ENCODE data around the gene DELE1. TPM values are rescaled to one million over a fixed set of nuclear protein-coding genes. Genes with fewer than 3 reads are reported as not detected.

DELE1 gene, protein sequence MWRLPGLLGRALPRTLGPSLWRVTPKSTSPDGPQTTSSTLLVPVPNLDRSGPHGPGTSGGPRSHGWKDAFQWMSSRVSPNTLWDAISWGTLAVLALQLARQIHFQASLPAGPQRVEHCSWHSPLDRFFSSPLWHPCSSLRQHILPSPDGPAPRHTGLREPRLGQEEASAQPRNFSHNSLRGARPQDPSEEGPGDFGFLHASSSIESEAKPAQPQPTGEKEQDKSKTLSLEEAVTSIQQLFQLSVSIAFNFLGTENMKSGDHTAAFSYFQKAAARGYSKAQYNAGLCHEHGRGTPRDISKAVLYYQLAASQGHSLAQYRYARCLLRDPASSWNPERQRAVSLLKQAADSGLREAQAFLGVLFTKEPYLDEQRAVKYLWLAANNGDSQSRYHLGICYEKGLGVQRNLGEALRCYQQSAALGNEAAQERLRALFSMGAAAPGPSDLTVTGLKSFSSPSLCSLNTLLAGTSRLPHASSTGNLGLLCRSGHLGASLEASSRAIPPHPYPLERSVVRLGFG
- total RNA-seq = 10 to 100 TPM; 42.5 to 99.6 (median 59.9) TPM

DNA sequence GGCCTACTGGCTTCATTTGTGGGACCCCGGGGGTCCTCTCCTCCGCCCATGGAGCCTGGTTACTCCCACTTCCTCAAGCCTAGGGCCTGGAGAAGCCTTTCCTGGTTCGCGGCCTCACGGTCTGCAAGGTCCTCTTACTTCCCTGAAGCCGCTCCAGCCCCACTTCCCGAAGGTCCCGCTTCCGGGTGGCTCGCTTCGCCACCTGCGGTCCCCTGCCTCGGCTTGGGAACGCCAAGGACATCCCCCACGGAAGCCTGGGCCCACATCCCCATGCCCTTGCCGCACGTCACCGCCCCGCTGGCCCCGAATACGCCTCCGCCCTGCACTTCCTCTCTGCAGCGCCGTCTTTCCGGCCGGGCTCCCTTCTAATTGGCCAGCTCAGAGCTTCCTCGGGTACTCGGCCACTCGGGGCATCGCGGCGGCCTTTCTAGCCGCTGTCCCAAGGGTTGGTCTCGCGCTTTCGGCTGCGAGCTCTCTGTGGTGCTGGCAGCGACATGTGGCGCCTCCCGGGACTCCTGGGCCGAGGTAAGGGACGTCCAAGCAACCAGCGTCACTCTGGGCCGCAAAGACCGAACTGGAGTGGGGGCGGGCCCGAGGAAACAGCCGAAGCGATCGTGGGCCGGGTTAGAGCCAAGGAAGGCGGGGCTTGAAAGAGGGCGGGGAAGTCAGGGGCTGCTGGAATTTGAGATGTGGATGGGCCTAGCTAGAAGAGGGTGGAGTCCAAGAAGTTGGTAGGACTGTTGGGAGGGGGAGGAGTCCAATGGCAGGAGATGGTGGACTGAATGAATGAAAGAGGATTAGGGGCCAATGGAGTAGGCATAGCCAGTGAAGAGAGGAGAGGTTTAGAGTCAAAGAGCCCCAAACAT, at the start of gene DELE1:
DELE1 (plus strand) TSS at position 424 of the 866 bp plus-strand sequence; CDS start at position 495, 71 bp downstream.
- under 1% methylated on average over 44 of the region's 53 CpGs for WGBS
- TF ChIP-seq POLR2A (IDR thresholded peaks at IDR 0.05) (peak; percentile 58 to 73), CTCF (IDR thresholded peaks at IDR 0.05) (no peak), POLR2AphosphoS5 (IDR thresholded peaks at IDR 0.05) (peak; percentile 53 to 75 (median 72)), EP300 (IDR thresholded peaks at IDR 0.05) (no peak)
- peaks cover 20% of the 10 kb centered on the region for H3K4me1 ChIP-seq
- peak within 1 kb of the TSS; percentile 76 for H3K4me3 ChIP-seq
- H3K9me3 ChIP-seq = no peaks in the 10 kb centered on the region
- H3K27me3 ChIP-seq = no peaks in the 10 kb centered on the region
- DNase-seq (ENCODE audit: low spot score in 2 of 2) = peak; percentile 98
- peaks cover 33% of the 10 kb centered on the region for H3K36me3 ChIP-seq
- peak within 1 kb of the TSS; percentile 95 for H3K27ac ChIP-seq

DNA sequence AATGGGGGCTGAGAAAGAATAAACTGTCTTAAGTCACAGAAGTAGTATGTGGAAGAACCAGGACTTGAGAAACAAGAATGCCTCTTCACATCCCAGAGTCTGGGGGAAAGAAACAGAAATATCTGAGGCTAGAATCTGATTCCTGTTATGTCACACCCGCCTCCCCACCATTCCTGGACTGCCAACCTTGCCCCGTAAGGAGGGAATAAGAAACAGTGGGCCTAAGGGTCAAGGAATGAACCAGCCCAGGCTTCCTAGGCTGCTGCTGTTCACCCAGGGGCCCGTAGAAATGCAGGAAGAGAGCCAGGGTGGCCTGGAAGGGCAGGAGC, 49.8 kb upstream of the DELE1 start:
- Histone ChIP-seq H3K4me3 (peak overlapping the region; percentile 80), H3K27me3 (peaks cover 46% of the 10 kb centered on the region), H3K4me1 (peaks cover 70% of the 10 kb centered on the region), H3K36me3 (peaks cover 3% of the 10 kb centered on the region), H3K9me3 (no peaks in the 10 kb centered on the region), H3K27ac (peak overlapping the region; percentile 48)
- TF ChIP-seq EP300 (IDR thresholded peaks at IDR 0.05) (no peak), POLR2A (IDR thresholded peaks at IDR 0.05) (no peak), POLR2AphosphoS5 (IDR thresholded peaks at IDR 0.05) (no peak), CTCF (IDR thresholded peaks at IDR 0.05) (no peak)
- WGBS = 69% methylated on average over 3 of the region's 3 CpGs
- DNase-seq (ENCODE audit: low spot score in 2 of 2) = no peak

- no peaks in the 10 kb centered on the region for H3K9me3 ChIP-seq
- WGBS = 54% methylated on average over 16 of the region's 16 CpGs
- peak in 1 of 2 donors; percentile 66 for DNase-seq (ENCODE audit: low spot score in 2 of 2)
- H3K4me1 ChIP-seq = peaks cover 70% of the 10 kb centered on the region
- H3K27me3 ChIP-seq = peaks cover 42% of the 10 kb centered on the region
- H3K27ac ChIP-seq = peak overlapping the region; percentile 48
- no peak for TF ChIP-seq POLR2A (IDR thresholded peaks at IDR 0.05)
- TF ChIP-seq EP300 (IDR thresholded peaks at IDR 0.05) = no peak
- TF ChIP-seq POLR2AphosphoS5 (IDR thresholded peaks at IDR 0.05) = no peak
- TF ChIP-seq CTCF (IDR thresholded peaks at IDR 0.05) = no peak
- no peaks in the 10 kb centered on the region for H3K36me3 ChIP-seq
- H3K4me3 ChIP-seq = peak overlapping the region; percentile 80
Measured at GRCh38 chr5:141874262-141874964, 49.3 kb upstream of the DELE1 start.

GRCh38 chr5:141875022-141875740, 48.5 kb upstream of the DELE1 start:
- 29% methylated on average over 9 of the region's 9 CpGs for WGBS
- no peak for TF ChIP-seq EP300 (IDR thresholded peaks at IDR 0.05)
- no peak for TF ChIP-seq CTCF (IDR thresholded peaks at IDR 0.05)
- no peak for TF ChIP-seq POLR2A (IDR thresholded peaks at IDR 0.05)
- TF ChIP-seq POLR2AphosphoS5 (IDR thresholded peaks at IDR 0.05) = no peak
- no peaks in the 10 kb centered on the region for H3K36me3 ChIP-seq
- H3K4me1 ChIP-seq = peaks cover 70% of the 10 kb centered on the region
- H3K9me3 ChIP-seq = no peaks in the 10 kb centered on the region
- peaks cover 45% of the 10 kb centered on the region for H3K27me3 ChIP-seq
- H3K4me3 ChIP-seq = peak overlapping the region; percentile 80
- no peak for DNase-seq (ENCODE audit: low spot score in 2 of 2)
- peak overlapping the region; percentile 81 for H3K27ac ChIP-seq

Data from suprapubic skin (tissue), 4 donors.